Heart right ventricle (tissue), 16 donors: ENCODE measurements around the gene CCNB3. TPM values are rescaled to one million over a fixed set of nuclear protein-coding genes. Genes with fewer than 3 reads are reported as not detected.

Experiments used
- ATAC-seq, 8 donors: fragments of 200-7000 bp; cut with Tn5 transposase; one replicate each; pipeline ENCODE4 v1.9.1; 2020; ENCODE audit warnings: mild to moderate bottlenecking in 8 of 8, moderate library complexity in 8 of 8, moderate number of reproducible peaks in 1 of 8
- DNase-seq, 2 donors: peaks; one replicate each; pipeline ENCODE4 v3.0.0-alpha.2; 2020
- H3K27ac ChIP-seq, 10 donors: fragments of 200-600 bp; sonication (generic) in 2 of 10; one replicate each; pipeline versions ENCODE4 v1.5.0 to v1.8.0; 2020 to 2022; ENCODE audit warnings: mild to moderate bottlenecking in 3 of 10
- H3K27me3 ChIP-seq, 7 donors: fragments of 200-600 bp; one replicate each; pipeline ENCODE4 v1.8.0; 2021 to 2022; ENCODE audit warnings: mild to moderate bottlenecking in 2 of 7
- H3K36me3 ChIP-seq, 9 donors: fragments of 200-600 bp; sonication (generic) in 1 of 9; one replicate each; pipeline versions ENCODE4 v1.5.0 to v1.8.0; 2020 to 2022; ENCODE audit warnings: mild to moderate bottlenecking in 2 of 9
- H3K4me1 ChIP-seq, 9 donors: fragments of 200-600 bp; sonication (generic) in 1 of 9; one replicate each; pipeline versions ENCODE4 v1.5.0 to v1.8.0; 2020 to 2022; ENCODE audit warnings: mild to moderate bottlenecking in 4 of 9
- H3K4me3 ChIP-seq, 10 donors: fragments of 200-600 bp; sonication (generic) in 2 of 10; one replicate each; pipeline versions ENCODE4 v1.5.0 to v1.8.0; 2020 to 2022; ENCODE audit warnings: mild to moderate bottlenecking in 7 of 10, moderate library complexity in 2 of 10
- H3K9me3 ChIP-seq, 11 donors: fragments of 200-600 bp in 10 of 11; sonication (generic) in 2 of 11; one replicate each; pipeline versions ENCODE4 v1.5.0 to v1.8.0; 2013 to 2022; ENCODE audit warnings: mild to moderate bottlenecking in 2 of 11, control low read depth in 1 of 11, moderate library complexity in 1 of 11
- WGBS, 2 donors: extraction: QIAGEN DNeasy Blood & Tissue Kit; methylation state at CpG; one replicate each; pipeline ENCODE4 v1.1.7; 2013; ENCODE audit warnings: inconsistent platforms in 1 of 2; 5-methylcytosine and 5-hydroxymethylcytosine counted together
- intact Hi-C, 10 donors: fragments of 100-400 bp; cut with DNase I; formaldehyde crosslinking; loops; one replicate each; pipeline versions ENCODE4 v1.11.1 to v1.14.2; 2022
- polyA plus RNA-seq, 2 donors: library from polyadenylated mRNA; stranded (reverse); fragments of 200-250 nt; gene quantifications; one replicate each; pipeline ENCODE4 v1.2.3, GENCODE V29; 2013
- total RNA-seq, 10 donors: library from RNA; stranded (reverse); fragmentation: NEBNext Ultra II Directional in 3 of 10; extraction: Animal tissue kit (Norgen Biotek cat#: 25700) in 3 of 10; gene quantifications; one replicate each; pipeline versions ENCODE4 v1.2.1 to v1.2.4, GENCODE V29; 2021 to 2023
- TF ChIP-seq, protein P1 (sequence below), 9 donors: fragments of 200-600 bp; sonication (generic) in 2 of 9; IDR thresholded peaks; one replicate each; pipeline versions ENCODE4 v1.5.0 to v1.8.0; 2021 to 2022; ENCODE audit warnings: antibody characterized with exemption in 9 of 9, mild to moderate bottlenecking in 5 of 9, moderate library complexity in 1 of 9
- donor health status: Arrhythmogenic right ventricular cardiomyopathy.
- donor health status: ischemic (EF 13 %, LVEDD 7.1; RV severe dilation, severe dysfunction).
- donor health status: healthy with polysubstance abuse.
- donor health status: DM: no; HTN: yes; CAD: no.
- donor health status: DM: no; HTN: no; CAD: no.
- donor health status: ischemic (EF 25% LVEDD 6.9; RV normal size, moderate dysfunction).
- donor health status: ischemic (EF 25% LVEDD 5.7; RV mildly dilated, moderate dysfunction).
- donor health status: healthy.
- donor health status: DM: yes; HTN: yes; CAD: no.
- donor health status: Ischemic cardiomyopathy.
- donor health status: ischemic (EF 35%, LVEDD 5.7; RV mildly dilated, moderate dysfunction).
- donor health status: nonischemic (EF 11% LVEDD 7.7; RV severe dilation, severe dysfunction).
- donor health status: DM: yes; HTN: yes; CAD: no.
- donor health status: PGD.
- donor health status: ischemic (EF 29% LVEDD 5.4; RV normal size, mild dysfunction).
- donor health status: nonischemic (EF 23%, LVEDD 6.1; RV moderate dilation, normal function).

Gene CCNB3
- total and polyA plus RNA-seq, 12 donors = 0.06 to 0.42 (median 0.15) TPM; not detected in 3

DNA sequence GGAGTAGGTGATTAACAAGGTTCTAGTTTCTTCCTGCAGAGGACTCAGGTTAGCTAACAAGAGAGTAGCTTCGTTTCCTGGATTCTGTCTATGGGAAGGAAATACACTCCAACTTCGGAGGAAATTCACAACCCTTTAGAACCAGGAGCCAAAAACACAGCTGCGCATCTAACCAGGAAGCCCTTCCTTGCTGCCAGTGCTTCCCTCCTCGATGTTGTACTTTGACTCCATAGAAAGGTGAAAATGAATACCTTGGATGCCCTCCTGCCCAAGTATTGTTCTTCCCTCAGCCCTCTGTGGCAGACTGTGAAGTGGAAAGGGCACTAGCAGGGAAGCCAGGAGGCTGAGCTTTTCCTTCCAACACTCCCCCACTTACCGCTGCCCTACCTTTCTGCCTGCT, 38.8 kb upstream of the CCNB3 start:
- no peak for DNase-seq
- peaks cover 0 to 13% (median 0%) of the 10 kb centered on the region in 7 donors for H3K27me3 ChIP-seq
- no peaks in the 10 kb centered on the region for H3K36me3 ChIP-seq
- H3K9me3 ChIP-seq = no peaks in the 10 kb centered on the region
- no peaks in the 10 kb centered on the region for H3K4me1 ChIP-seq
- TF ChIP-seq, protein P1, sequence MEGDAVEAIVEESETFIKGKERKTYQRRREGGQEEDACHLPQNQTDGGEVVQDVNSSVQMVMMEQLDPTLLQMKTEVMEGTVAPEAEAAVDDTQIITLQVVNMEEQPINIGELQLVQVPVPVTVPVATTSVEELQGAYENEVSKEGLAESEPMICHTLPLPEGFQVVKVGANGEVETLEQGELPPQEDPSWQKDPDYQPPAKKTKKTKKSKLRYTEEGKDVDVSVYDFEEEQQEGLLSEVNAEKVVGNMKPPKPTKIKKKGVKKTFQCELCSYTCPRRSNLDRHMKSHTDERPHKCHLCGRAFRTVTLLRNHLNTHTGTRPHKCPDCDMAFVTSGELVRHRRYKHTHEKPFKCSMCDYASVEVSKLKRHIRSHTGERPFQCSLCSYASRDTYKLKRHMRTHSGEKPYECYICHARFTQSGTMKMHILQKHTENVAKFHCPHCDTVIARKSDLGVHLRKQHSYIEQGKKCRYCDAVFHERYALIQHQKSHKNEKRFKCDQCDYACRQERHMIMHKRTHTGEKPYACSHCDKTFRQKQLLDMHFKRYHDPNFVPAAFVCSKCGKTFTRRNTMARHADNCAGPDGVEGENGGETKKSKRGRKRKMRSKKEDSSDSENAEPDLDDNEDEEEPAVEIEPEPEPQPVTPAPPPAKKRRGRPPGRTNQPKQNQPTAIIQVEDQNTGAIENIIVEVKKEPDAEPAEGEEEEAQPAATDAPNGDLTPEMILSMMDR (IDR thresholded peaks at IDR 0.05) = no peak
- no peak for ATAC-seq
- no peak overlapping the region for H3K27ac ChIP-seq
- no peak overlapping the region for H3K4me3 ChIP-seq
- intact Hi-C loops = no loop called here
- WGBS, 2 donors = 66 to 69% methylated on average over 5 of the region's 5 CpGs

DNA sequence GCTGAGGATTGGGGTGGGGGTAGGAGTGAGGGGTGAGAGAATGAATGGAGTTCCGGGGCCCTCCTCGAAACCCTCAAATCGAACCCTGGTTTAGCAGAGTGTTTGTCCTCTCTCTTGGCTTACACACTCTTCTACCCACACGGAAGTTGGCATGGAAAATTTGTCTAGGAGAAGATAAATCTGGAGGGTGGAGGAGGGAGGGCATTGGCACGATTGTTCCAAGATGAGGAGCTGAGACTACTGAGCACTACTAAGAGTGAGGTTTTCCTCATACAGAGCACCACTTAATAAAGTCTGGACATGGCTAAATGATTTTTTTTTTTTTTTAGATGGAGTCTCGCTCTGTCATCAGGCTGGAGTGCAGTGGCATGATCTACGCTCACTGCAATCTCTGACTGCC, 37.2 kb upstream of the CCNB3 start:
- no peak overlapping the region for H3K27ac ChIP-seq

DNA sequence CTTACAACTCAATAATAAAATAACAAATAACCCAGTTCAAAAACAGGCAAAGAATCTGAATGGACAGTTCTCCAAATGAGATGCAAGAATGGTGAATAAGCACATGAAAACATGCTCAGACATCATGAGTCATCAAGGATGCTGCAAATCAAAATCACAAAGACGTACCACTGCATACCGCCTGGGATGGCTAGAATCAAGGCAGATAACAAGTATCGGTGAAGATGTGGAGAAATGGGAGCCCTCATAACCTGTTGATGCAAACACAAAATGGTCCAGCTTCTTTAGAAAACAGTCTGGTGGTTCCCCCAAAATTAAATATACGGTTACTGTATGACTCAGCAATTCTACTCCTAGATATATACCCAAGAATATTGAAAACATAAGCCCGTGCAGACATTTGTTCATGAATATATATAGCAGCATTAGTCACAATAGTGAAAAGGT, 36.3 kb upstream of the CCNB3 start:
- ATAC-seq (no peak), DNase-seq (no peak)
- TF ChIP-seq, protein P1 (IDR thresholded peaks at IDR 0.05) = no peak
- peaks cover 0 to 20% (median 0%) of the 10 kb centered on the region in 7 donors for H3K27me3 ChIP-seq
- no peak overlapping the region for H3K4me3 ChIP-seq
- intact Hi-C loops = no loop called here
- no peak overlapping the region for H3K27ac ChIP-seq
- WGBS, 2 donors = 72 to 79% methylated on average over 5 of the region's 5 CpGs
- H3K36me3 ChIP-seq = no peaks in the 10 kb centered on the region
- H3K9me3 ChIP-seq = no peaks in the 10 kb centered on the region
- no peaks in the 10 kb centered on the region for H3K4me1 ChIP-seq

More for the DNA sequence above, 37.2 kb upstream of the CCNB3 start:
- H3K27me3 ChIP-seq = peaks cover 0 to 16% (median 0%) of the 10 kb centered on the region in 7 donors
- ATAC-seq = no peak
- TF ChIP-seq, protein P1 (IDR thresholded peaks at IDR 0.05) = no peak
- no peaks in the 10 kb centered on the region for H3K36me3 ChIP-seq
- no peaks in the 10 kb centered on the region for H3K4me1 ChIP-seq
- WGBS, 2 donors = 86% methylated on average over 7 of the region's 7 CpGs
- no peak for DNase-seq
- no peaks in the 10 kb centered on the region for H3K9me3 ChIP-seq
- intact Hi-C loops = no loop called here
- no peak overlapping the region for H3K4me3 ChIP-seq

DNA sequence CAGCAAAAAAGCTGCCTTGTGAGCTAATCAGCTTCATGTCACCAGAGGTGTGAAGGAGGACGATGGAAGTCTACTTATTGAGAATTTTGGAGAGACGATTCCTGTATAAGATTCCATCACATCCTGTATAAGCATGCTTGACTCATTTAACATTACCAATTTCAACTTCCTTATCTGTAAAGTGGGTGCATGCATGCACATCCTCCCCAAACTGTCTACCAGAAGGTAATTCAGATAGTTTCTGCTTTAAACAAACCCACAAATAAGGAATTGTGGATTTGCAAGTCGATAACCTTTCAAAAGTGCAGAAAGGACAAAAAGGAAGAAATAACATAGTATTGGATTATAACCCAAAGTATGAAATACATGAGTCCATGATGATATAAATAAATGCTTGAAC, 34.8 kb upstream of the CCNB3 start:
- Histone ChIP-seq H3K4me3 (no peak overlapping the region), H3K4me1 (no peaks in the 10 kb centered on the region), H3K36me3 (no peaks in the 10 kb centered on the region), H3K27ac (no peak overlapping the region), H3K27me3 (peaks cover 0 to 20% (median 0%) of the 10 kb centered on the region in 7 donors), H3K9me3 (peaks cover 0 to 3% (median 0%) of the 10 kb centered on the region in 11 donors)
- WGBS, 2 donors = 66 to 75% methylated on average over 3 of the region's 3 CpGs
- intact Hi-C loops = no loop called here
- TF ChIP-seq, protein P1 (IDR thresholded peaks at IDR 0.05) = no peak
- ATAC-seq (no peak), DNase-seq (no peak)
